Renal pelvis (tissue), 4 donors: ENCODE results near the gene DCN. TPM values are rescaled to one million over a fixed set of nuclear protein-coding genes. Genes with fewer than 3 reads are reported as not detected.

Experiments used
- DNase-seq: peaks from one replicate; pipeline ENCODE4 v3.0.0-alpha.2; 2013
- polyA plus RNA-seq, 3 donors: library from polyadenylated mRNA; unstranded; fragments of 120-200 nt; gene quantifications; one replicate each; pipeline ENCODE4 v1.2.1, GENCODE V29; 2013; ENCODE audit not compliant: insufficient read length in 3 of 3

The DCN gene
- polyA plus RNA-seq, 3 donors, result 446 to 532 (median 446) TPM

DNA sequence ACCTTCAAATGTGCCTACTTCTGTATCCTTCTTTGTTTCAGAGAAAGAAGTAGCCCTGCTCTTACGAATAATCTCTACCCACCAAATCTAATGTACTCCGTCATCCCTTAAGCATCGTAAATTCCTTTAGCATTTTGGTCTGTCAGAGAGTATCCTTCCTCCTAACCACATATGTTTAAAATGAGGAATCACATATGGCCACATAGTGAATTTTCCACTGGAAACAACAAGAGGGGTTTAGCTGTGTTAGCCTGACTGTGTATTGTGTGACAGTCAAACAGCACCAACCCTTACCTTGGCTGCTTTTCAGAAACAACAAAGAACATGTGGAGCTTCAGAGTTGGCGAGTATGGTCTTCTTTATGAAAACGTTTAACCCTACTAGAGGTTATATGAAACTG lies 76.8 kb downstream of the DCN start:
- no peak for DNase-seq

DNA sequence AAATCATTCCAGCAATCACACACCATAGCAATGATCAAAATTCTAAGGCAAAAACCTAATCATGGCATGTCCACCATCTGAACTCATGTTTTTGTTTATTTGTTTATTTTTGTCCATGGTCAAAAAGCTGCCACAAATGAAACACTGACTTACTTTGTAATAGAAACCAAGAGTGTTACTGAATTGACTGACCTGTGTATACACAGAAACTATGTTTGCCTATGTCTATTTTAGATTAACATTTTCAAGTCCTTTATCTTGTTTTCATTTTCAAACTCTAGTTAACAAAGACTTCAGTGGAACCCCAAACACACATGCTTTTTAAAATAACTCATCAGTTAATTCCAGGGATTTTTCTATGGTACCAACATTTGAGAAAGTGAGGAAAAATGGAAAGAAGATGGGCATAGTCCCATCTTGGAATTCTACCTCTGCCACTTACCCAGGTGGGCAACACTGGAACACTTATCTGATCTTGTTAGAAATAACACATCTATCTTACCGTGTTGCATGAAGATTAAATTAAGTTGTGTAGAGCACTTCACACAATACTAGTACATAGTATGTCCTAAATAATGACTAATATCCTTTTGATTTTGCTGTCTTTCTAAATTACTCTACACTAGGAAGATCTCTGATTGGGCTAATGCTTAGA lies 77.7 kb downstream of the DCN start:
- DNase-seq, result no peak

- DNase-seq, result no peak
Measured at GRCh38 chr12:91103624-91104023, 79.0 kb downstream of the DCN start.

GRCh38 chr12:91103101-91103500 lies 79.5 kb downstream of the DCN start:
- no peak for DNase-seq

DNA sequence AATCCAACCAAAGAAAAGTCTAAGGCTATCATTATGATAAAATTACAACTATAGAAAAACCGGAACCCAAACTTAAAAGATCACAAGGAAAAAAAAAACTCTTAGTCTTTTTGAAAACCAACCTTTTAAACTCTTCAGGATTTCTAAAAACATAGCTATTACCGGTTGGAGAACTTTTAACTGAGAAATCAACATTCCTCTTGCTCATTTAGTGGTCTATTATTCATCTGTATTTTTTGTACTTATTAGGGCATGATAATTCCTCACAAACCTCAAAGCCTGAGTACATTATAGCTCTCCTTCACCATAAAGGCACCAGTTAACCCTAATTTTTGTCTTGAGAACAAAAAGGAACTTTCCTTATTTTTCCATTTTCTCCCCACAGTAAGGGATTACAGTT lies 81.7 kb downstream of the DCN start:
- DNase-seq, result no peak

DNA sequence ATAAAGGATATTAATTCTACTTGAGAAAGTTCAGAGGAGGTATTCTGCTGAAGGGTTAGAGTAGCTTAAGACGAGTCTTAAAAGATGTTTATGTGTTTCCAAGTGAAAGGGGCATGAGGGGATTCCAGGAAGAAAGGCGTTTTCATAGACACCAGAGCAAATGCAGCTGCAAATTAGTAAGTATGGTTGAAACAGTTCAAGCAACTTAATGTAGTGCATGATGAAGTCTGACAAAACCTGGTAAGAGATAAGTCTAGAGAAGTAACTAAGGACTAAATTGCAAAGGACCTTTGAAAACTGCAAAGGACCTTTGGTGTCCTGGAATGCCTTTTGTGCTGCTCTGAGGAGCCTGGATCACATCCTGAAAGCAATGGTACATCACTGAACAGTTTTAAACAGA lies 82.8 kb downstream of the DCN start:
- DNase-seq, result no peak

DNA sequence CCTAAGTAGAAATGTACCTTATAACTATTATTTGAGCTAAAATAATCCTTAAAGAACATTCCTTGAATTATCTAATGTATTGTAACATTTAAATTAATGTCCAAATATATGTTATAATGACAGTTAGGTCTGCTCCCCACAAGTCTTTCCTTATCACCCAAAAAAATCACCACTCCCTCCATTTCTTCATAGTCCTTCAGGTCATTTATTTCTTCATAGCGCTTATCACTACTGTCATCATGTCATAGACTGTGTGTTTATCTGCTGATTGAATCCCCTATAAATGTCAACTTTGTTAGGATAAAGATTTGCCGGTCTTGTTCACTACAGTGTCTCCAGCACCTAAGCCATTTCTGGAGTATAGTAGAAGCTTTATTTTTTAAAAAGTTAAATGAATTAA lies 83.3 kb downstream of the DCN start:
- no peak for DNase-seq

DNA sequence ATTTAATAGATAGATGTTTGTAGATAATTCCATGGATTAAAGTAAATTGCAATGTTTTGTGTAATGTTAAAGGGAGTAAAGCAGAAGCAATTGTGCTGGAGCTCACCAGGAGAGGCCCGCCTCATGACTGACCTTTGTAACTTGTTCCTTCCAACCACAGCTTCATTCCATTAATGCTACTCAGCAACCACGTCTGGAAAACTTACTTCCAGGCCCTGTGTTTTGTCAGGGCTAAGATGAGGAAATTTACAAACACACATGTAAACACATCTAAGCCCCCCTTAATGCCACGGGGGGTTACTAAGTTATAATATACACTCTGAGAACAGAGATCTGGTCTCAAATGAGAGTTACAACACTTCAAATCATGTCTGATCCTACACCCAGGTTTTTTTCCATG lies 83.7 kb downstream of the DCN start:
- DNase-seq, result no peak

- DNase-seq, result no peak
Measured at GRCh38 chr12:91098461-91098860, 84.2 kb downstream of the DCN start.

GRCh38 chr12:91094957-91095356 lies 87.7 kb downstream of the DCN start:
- DNase-seq, result no peak

GRCh38 chr12:91094032-91094662 lies 88.5 kb downstream of the DCN start:
- no peak for DNase-seq

DNA sequence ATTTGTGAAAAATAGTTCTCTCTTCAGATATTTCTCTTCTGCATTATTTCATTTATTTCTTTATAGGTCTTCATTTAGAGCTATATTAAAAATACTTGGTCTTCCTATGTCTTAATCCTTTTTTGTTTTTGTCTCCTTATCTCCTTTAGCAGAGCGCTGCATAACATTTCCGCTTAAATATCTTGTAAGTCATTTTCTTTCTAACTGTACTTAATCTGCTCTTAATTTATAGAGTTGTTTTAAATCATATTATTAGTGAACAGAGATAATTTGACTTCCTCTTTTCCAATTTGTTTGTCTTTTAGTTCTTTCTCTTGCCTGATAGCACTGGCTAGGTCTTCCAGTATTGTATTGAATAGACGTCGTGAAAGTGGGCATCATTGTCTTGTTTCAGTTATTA lies 89.3 kb downstream of the DCN start:
- no peak for DNase-seq

DNA sequence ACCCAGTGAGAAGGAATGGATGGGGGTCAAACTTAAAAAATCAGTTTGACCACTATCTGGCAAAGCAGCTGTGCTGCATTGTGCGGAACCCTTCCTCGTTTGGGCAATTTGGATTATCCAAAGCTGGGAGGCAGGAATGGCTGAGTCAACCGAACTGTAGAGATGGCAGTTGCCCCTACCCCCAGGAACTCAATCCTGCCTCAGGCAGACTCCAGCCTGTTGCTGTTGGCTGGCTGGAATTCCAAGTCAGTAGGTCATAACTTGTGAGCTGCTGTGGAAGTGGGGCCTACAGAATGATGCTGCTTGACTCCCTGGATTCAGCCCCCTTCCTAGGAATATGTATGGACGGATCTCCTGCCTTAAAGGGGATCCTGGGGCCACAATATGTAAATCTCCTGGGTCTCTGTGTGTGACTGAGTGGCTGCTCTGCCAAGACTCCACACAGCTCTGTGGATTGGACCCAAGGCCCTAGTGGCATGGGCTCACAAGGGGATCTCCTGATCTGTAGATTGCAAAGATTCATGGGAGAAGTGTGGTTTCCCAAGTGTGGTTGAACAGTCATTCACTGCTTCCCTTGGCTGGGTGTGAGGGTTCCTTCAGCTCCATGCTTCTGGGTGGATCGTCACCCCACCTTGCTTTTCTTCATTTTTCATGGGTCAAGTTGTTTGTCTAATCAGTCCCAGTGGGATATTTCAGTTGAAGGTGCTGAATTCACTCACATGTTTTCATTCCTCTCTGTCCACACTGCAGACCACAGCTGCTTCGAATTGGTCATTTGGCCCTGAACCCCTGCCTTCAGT lies 90.5 kb downstream of the DCN start:
- DNase-seq, result no peak

Other genes with a start within 250 kb of the DCN start
- gene CCER1, start 227.6 kb downstream of the DCN start, polyA plus RNA-seq, result not detected
- not detected for gene EPYC, start 177.8 kb downstream of the DCN start, polyA plus RNA-seq
- gene KERA, start 124.8 kb downstream of the DCN start, polyA plus RNA-seq, result under 1 TPM in 1 of 3 donors, not detected in 2; 0.06 TPM
- gene LUM, start 71.3 kb downstream of the DCN start, polyA plus RNA-seq, result 10 to 100 TPM; 38.0 to 52.1 (median 43.2) TPM